Measurements from ENCODE around the gene C10orf105.

C10orf105 gene

DNA sequence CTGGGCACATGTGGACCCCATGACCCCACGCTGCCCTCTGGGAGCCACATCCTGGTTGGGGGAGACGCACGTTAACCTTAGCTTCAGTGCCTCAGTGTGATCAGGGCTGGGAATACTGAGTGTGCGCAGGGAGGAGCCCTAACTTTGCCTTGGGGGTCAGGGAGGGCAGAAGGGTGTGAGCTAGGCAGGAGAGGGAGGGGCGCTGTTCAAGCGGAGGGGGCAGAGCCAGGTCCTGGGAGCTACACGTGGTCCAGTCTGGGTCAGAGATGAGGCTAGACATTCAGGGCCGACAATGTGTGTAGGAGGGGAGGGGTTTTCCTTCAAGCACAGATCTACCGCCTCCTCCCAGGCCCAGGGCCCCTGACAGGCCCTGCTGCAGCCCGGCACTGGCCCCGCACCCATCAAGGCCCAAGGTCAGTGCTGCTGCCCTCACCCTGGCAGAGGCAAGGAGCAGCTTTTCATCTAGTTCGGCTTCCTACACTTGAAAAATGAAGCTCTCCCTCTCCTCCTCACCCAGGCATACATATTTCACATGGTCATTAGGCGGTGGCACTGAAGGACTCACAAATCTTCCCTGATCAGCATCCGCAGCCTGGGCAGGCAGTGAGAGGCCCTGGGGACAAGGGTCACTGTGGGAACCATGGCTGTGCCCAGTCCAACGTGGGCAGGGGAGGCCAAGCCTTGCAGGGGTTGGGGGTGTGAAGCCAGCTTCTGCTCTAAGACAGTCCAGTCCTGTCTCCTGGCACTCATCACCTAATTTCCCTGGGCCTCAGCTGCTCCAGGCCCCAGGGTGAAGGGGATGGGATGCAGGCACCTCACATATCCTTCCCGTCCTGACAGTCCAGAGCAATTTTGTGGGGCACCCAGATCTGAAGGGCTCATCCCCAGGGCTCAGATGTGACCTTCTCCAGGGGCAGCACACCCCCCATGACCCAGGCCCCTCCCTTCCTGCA is 47.3 kb downstream of the C10orf105 start:
- no peak for DNase-seq

DNA sequence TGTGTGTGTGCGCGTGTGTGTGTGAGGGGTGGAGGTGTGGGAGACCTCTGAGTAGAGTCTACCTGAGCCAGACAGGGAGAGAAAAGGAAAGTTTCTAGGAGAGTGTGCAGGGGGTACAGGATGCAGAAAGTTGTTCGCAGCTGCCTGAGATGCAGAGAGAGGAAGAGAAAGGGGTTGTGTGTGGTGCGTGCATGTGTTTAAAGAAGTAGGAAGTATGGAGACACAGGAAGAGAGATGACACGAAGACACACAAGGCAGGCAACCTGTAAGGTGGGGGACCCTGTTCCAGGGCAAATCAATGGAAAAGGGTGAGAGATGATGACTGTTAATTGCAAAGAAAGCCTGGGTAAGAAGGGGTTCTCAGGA is 52.2 kb downstream of the C10orf105 start:
- peak; percentile 35 for DNase-seq

DNA sequence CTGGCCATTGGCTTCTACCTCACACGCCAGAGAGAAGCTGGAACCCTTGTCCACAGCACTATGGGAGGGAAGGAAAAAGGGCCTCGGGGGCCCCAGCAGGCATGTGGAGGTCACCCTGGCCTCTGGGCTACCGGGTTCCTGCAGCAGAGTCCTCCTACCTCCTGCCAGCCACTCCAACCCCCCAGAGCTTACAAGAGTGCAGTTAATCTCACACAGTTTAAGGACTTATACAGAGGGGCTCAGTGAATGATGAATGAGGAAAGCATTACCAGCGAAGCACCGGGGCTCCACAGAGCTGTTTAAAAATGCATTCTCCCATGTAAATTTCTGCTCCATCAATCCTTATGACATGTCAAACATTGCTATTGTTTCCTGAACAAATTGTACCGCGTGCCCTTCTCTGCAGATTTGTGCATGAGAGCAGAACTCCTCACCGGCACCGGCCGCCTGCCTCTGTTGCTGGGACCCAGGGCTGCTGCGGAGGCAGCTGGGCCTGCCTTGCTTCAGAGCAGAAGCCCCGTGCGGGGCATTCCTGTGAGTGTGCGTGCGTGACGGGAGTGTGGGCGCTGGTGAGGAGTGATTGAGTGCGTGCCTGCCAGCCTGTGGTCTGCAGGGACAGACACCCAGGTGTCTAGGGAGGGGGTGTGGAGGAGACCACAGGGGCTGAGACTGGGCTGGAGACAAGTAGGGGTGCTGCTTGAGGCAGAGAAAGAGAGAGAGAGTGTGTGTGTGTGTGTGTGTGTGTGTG is 52.8 kb downstream of the C10orf105 start:
- DNase-seq, result no peak

GRCh38 chr10:71665456-71665855 is 54.1 kb downstream of the C10orf105 start:
- no peak for DNase-seq

DNA sequence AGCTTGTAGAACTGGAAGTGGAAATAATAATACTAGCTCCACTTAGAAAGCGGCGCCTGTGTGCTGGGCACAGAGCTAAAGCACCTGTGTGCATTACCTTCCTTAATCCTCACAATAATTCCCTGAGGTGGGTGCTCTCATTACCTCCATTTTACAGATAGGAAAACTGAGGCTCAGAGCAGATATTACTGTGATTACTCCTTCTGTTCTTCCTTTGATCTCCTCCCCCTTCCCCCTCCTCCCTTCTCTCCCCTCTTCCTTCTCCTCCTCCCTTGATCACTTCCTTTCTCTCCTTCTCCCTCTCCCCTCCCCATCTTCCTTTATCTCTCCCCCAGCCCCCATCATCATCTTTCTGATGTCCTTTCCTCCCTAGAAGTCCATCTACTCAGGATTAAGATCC is 55.0 kb downstream of the C10orf105 start:
- DNase-seq, result no peak

DNA sequence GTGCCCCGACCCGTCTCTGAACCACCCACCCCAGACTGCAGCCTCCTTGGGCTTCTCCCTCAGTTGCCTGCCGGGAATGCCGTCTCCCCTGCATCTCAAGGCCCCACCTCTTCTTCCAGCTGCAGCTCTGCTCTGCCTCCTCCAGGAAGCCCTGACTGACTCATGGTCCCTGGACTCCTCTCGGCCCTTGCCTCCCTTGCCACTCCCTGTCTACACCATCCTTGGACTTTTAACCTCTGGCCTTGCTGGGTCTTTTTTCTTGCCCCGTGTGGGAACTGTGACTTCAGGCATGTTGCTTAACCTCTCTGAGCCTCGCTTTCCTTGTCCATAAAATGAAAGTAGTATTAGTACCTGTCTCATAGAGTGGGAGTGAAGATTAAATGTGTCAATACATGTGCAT is 56.3 kb downstream of the C10orf105 start:
- no peak for DNase-seq

DNA sequence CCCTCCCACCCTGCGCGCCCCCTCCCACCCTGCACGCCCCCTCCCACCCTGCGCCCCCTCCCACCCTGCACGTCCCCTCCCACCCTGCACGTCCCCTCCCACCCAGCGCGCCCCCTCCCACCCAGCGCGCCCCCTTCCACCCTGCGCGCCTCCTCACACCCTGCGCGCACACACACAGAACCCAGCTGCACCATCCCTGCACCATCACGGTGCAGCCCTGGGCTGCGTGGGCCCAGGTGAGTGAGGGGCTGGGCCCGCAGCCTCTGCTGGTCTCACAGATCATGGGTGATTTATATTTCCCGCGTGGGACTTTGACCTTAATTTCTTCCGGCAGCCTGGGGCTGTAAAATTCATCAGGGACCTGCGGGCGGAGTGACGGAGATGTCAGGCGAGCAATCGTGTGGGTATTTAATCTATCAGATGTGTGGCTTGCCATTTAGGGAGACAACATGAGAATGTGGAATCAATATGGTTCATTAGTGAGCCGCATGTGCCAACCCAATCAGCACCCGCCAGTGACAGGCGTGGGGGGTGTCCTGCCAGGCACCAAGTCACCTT is 57.7 kb downstream of the C10orf105 start:
- DNase-seq, result no peak
